Limb (tissue), 2 donors: ENCODE data around the gene CDC42BPA.
A peak's percentile ranks its signal among the peaks of the same experiment; 100 is the strongest.
"Not testable (repeated sequence)": the region's sequence is repeated elsewhere in the genome, so short reads cannot be mapped to it uniquely, and the experiment has no call there.

Source experiments
- DNase-seq, 2 donors: peaks; one replicate each; pipeline ENCODE4 v3.0.0-alpha.2; 2016; ENCODE audit errors: extremely low spot score in 2 of 2

Gene CDC42BPA

GRCh38 chr1:227318016-227318852 is at the start of gene CDC42BPA:
TSS of gene CDC42BPA (minus strand) at chr1:227318492. CDS start at chr1:227317182, 1,310 bp downstream.
- DNase-seq = peak; percentile 93

- DNase-seq = no peak
Measured at GRCh38 chr1:227368009-227368408, 49.7 kb upstream of the CDC42BPA start.

GRCh38 chr1:227365473-227366431 is 47.5 kb upstream of the CDC42BPA start:
- DNase-seq = no peak

GRCh38 chr1:227364657-227365056 is 46.4 kb upstream of the CDC42BPA start:
- no peak for DNase-seq

GRCh38 chr1:227363825-227364224 is 45.5 kb upstream of the CDC42BPA start:
- no peak for DNase-seq

GRCh38 chr1:227362039-227362438 is 43.7 kb upstream of the CDC42BPA start:
- no peak for DNase-seq

- no peak for DNase-seq
Measured at GRCh38 chr1:227357927-227358302, 39.6 kb upstream of the CDC42BPA start.

GRCh38 chr1:227357171-227357926 is 39.1 kb upstream of the CDC42BPA start:
- peak; percentile 33 to 34 for DNase-seq

GRCh38 chr1:227356620-227357146 is 38.4 kb upstream of the CDC42BPA start:
- DNase-seq = no peak

GRCh38 chr1:227355542-227356245 is 37.4 kb upstream of the CDC42BPA start:
- no peak for DNase-seq

- no peak for DNase-seq
Measured at GRCh38 chr1:227353186-227353585, 34.9 kb upstream of the CDC42BPA start.

- not testable (repeated sequence) for DNase-seq
Measured at GRCh38 chr1:227352164-227352563, 33.9 kb upstream of the CDC42BPA start.

GRCh38 chr1:227351443-227351842 is 33.2 kb upstream of the CDC42BPA start:
- DNase-seq = peak in 1 of 2 donors; percentile 54

- DNase-seq = no peak
Measured at GRCh38 chr1:227349967-227350366, 31.7 kb upstream of the CDC42BPA start.

- no peak for DNase-seq
Measured at GRCh38 chr1:227343727-227344551, 25.6 kb upstream of the CDC42BPA start.

- DNase-seq = no peak
Measured at GRCh38 chr1:227343206-227343605, 24.9 kb upstream of the CDC42BPA start.

- no peak for DNase-seq
Measured at GRCh38 chr1:227342075-227342829, 24.0 kb upstream of the CDC42BPA start.

GRCh38 chr1:227336136-227336535 is 17.8 kb upstream of the CDC42BPA start:
- not testable (repeated sequence) for DNase-seq
